Endothelial cell (in vitro differentiated cells): ENCODE data around the gene TFAP2A. TPM values are rescaled to one million over a fixed set of nuclear protein-coding genes. Genes with fewer than 3 reads are reported as not detected.
A peak's percentile ranks its signal among the peaks of the same experiment; 100 is the strongest.

Experiments
- DNase-seq: peaks from one replicate; pipeline ENCODE4 v3.0.0; 2021; ENCODE audit warnings: low spot score
- H3K27ac Mint-ChIP-seq: one replicate; pipeline ENCODE4 v1.8.0; 2021; ENCODE audit warnings: mixed read lengths, inconsistent platforms; ENCODE audit not compliant: unreplicated experiment
- H3K27me3 Mint-ChIP-seq: one replicate; pipeline ENCODE4 v1.8.0; 2021; ENCODE audit warnings: mild to moderate bottlenecking, moderate library complexity, mixed read lengths, inconsistent platforms; ENCODE audit not compliant: unreplicated experiment
- H3K36me3 Mint-ChIP-seq: one replicate; pipeline ENCODE4 v1.8.0; 2021; ENCODE audit warnings: mild to moderate bottlenecking, low read depth, mixed read lengths, inconsistent platforms; ENCODE audit not compliant: unreplicated experiment
- H3K4me1 Mint-ChIP-seq: one replicate; pipeline ENCODE4 v1.8.0; 2021; ENCODE audit warnings: mild to moderate bottlenecking, mixed read lengths, inconsistent platforms; ENCODE audit not compliant: unreplicated experiment
- H3K4me3 Mint-ChIP-seq: one replicate; pipeline ENCODE4 v1.8.0; 2021; ENCODE audit warnings: mild to moderate bottlenecking, mixed read lengths, inconsistent platforms; ENCODE audit not compliant: unreplicated experiment
- H3K9me3 Mint-ChIP-seq: one replicate; pipeline ENCODE4 v1.8.0; 2021; ENCODE audit warnings: mixed read lengths, inconsistent platforms; ENCODE audit not compliant: unreplicated experiment
- CTCF ChIP-seq: fragments of 200-600 bp; sonication (generic); IDR thresholded peaks from one replicate; pipeline ENCODE4 v1.5.0; 2021; ENCODE audit warnings: antibody characterized with exemption; ENCODE audit not compliant: unreplicated experiment
- total RNA-seq: library from RNA; stranded (reverse); fragmentation: NEBNext Ultra II Directional; extraction: Animal tissue kit (Norgen Biotek cat#: 25700); gene quantifications from one replicate; pipeline ENCODE4 v1.2.1, GENCODE V29; 2021; ENCODE audit not compliant: unreplicated experiment

The TFAP2A gene
- total RNA-seq, 1 donor from 2014 or later = 0.31 TPM

DNA sequence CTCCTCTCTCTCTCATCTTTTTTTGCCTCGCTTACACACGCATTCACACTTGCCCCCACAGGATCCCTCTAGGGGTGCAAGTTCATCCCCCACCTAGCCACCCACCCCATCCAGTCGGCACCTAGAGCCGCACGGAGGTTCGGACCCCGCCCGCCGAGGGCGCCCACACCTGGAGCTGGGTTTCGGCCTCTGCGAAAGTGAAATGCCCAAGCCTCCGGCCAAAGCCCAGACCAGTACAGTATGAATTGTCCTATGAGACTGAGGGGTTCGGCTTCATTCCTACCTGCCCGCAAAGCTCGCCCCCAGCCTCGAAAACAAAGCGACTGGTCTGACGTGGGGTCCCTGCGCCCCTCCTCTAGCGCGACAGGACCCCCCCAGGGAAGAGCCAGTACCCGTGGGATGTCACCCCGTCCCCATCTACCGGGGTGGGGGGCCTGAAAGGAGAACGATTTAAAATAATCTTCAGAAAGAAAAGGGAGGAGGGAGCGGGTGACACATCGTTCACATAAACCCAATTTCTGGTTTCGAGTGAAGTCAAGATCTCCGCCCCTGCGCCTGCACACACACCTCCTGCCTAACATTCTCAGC is 1.5 kb downstream of the TFAP2A start:
- peak overlapping the region; percentile 75 for H3K4me3 Mint-ChIP-seq
- no peaks in the 10 kb centered on the region for H3K36me3 Mint-ChIP-seq
- peaks cover 63% of the 10 kb centered on the region for H3K4me1 Mint-ChIP-seq
- DNase-seq = no peak
- H3K27ac Mint-ChIP-seq = peak overlapping the region; percentile 9
- H3K27me3 Mint-ChIP-seq = peaks cover 51% of the 10 kb centered on the region
- H3K9me3 Mint-ChIP-seq = no peaks in the 10 kb centered on the region
- no peak for TF ChIP-seq CTCF

- Mint-ChIP-seq H3K36me3 (no peaks in the 10 kb centered on the region), H3K9me3 (no peaks in the 10 kb centered on the region), H3K27me3 (peaks cover 49% of the 10 kb centered on the region), H3K27ac (peak overlapping the region; percentile 9), H3K4me3 (peak overlapping the region; percentile 75), H3K4me1 (peaks cover 59% of the 10 kb centered on the region)
- no peak for DNase-seq
- TF ChIP-seq CTCF = no peak
These were observed 2.2 kb downstream of the TFAP2A start for GRCh38 chr6:10412461-10413261.

DNA sequence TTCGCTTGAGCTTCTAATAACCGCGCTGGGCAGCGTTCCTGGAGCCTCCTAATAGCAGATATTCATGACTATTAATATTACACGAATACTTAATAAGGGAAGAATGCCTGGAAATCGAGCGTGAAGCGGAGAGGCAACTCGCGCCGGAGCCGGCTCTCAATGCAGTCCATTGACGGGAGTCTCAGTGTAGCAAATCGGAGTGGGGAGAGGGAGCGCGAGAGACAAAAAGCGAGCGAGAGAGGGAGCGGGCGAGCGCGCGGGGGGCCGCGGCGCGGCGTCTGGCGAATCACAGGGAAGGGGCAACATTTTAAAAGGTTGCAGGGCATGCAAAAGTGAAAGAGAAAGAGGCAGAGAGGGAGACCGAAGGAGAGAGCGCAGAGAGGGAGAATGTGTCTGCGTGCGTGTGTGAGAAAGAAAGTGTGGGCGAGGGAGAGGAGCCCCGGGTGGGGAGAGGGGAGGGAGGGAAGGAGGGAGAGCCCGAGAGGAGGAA is 2.9 kb downstream of the TFAP2A start:
- H3K4me3 Mint-ChIP-seq = peak overlapping the region; percentile 90
- no peaks in the 10 kb centered on the region for H3K9me3 Mint-ChIP-seq
- peaks cover 48% of the 10 kb centered on the region for H3K27me3 Mint-ChIP-seq
- TF ChIP-seq CTCF = no peak
- H3K4me1 Mint-ChIP-seq = peaks cover 54% of the 10 kb centered on the region
- no peaks in the 10 kb centered on the region for H3K36me3 Mint-ChIP-seq
- DNase-seq = no peak
- H3K27ac Mint-ChIP-seq = peak overlapping the region; percentile 26

DNA sequence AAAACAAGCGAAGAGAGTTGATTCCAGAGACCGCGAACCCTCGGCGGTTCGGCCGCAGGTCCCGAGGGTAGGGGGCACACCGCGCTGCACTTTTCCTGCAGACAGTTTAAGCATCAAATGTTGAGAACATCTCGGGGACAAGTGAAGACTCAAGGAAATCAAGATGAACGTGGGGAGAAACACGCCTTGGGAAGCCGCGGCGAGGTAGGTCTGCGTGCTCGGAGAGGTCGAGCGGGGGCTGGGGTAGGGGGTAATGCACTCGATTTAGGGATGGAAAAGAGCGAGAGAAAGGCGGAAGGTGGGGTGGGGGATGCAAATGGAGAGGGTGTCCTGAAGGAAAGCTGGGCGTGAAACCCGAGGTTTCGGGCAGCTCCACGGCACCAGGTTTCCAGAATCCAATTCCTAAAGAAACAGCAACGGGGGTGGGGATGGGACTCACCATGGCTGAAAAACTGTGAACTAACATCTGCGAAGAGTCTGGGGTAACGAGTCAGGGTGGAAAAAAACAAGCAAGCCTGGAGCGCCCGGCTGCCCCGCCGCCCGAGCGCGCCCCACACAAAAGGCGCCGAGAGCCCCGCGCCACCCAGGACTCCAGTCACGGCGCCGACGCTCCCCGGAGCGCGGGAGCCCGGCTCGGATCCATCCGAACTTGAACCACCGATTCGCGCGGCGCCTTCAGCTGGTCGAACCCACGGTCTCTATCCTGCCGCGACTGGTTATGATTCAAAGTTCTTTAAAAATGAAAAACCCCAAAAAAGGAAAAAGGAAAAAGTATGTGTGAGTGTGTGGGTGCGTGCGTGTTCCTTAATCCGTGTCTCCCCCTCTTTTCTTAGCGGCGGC is 3.5 kb downstream of the TFAP2A start:
- H3K27me3 Mint-ChIP-seq = peaks cover 48% of the 10 kb centered on the region
- H3K36me3 Mint-ChIP-seq = no peaks in the 10 kb centered on the region
- H3K4me3 Mint-ChIP-seq = peak overlapping the region; percentile 90
- H3K4me1 Mint-ChIP-seq = peaks cover 50% of the 10 kb centered on the region
- peak overlapping the region; percentile 26 for H3K27ac Mint-ChIP-seq
- TF ChIP-seq CTCF = no peak
- DNase-seq = no peak
- no peaks in the 10 kb centered on the region for H3K9me3 Mint-ChIP-seq
